ENCODE results near the gene SPRED2.

- no peak for TF ChIP-seq CTCF (IDR thresholded peaks at IDR 0.05; ENCODE audit: low read depth, low read length, poor library complexity, severe bottlenecking)
- no peak for TF ChIP-seq EZH2phosphoT487 (IDR thresholded peaks at IDR 0.05; ENCODE audit: borderline replicate concordance, low read length)
These were observed 139.9 kb downstream of the SPRED2 start for GRCh38 chr2:65292461-65293011.
